ENCODE data around the gene MLLT3. TPM values are rescaled to one million over a fixed set of nuclear protein-coding genes. Genes with fewer than 3 reads are reported as not detected.

The MLLT3 gene
- total RNA-seq, 2 experiments from 2014 or later = 53.4 to 57.5 TPM

GRCh38 chr9:20380546-20380945 is 241.8 kb downstream of the MLLT3 start:
- Mint-ChIP-seq H3K36me3 (ENCODE audit: low read depth) (peaks cover 19% of the 10 kb centered on the region), H3K4me1 (peaks cover 12% of the 10 kb centered on the region), H3K9me3 (no peaks in the 10 kb centered on the region), H3K27me3 (no peaks in the 10 kb centered on the region), H3K27ac (no peak overlapping the region), H3K4me3 (no peak overlapping the region)
- CTCF ChIA-PET = no interaction called here
- no peak for DNase-seq
- POLR2A ChIA-PET = no interaction called here

- ChIA-PET POLR2A (no interaction called here), CTCF (no interaction called here)
- Mint-ChIP-seq H3K4me3 (no peak overlapping the region), H3K4me1 (peaks cover 12% of the 10 kb centered on the region), H3K27me3 (no peaks in the 10 kb centered on the region), H3K9me3 (no peaks in the 10 kb centered on the region), H3K27ac (no peak overlapping the region), H3K36me3 (ENCODE audit: low read depth) (peaks cover 19% of the 10 kb centered on the region)
- DNase-seq = no peak
Measured at GRCh38 chr9:20379804-20380225, 242.5 kb downstream of the MLLT3 start.

GRCh38 chr9:20378851-20379250 is 243.4 kb downstream of the MLLT3 start:
- no peak for DNase-seq
- Mint-ChIP-seq H3K27me3 (no peaks in the 10 kb centered on the region), H3K36me3 (ENCODE audit: low read depth) (peaks cover 19% of the 10 kb centered on the region), H3K4me3 (no peak overlapping the region), H3K9me3 (no peaks in the 10 kb centered on the region), H3K27ac (no peak overlapping the region), H3K4me1 (peaks cover 11% of the 10 kb centered on the region)
- ChIA-PET POLR2A (no interaction called here), CTCF (no interaction called here)

GRCh38 chr9:20377790-20378189 is 244.5 kb downstream of the MLLT3 start:
- DNase-seq = no peak
- H3K36me3 Mint-ChIP-seq (ENCODE audit: low read depth) = peaks cover 19% of the 10 kb centered on the region
- H3K4me3 Mint-ChIP-seq = no peak overlapping the region
- peaks cover 6% of the 10 kb centered on the region for H3K4me1 Mint-ChIP-seq
- no peak overlapping the region for H3K27ac Mint-ChIP-seq
- ChIA-PET CTCF (interaction anchor here (1.3 kb wide), 1 partner anchor 564 kb away, joined by 3 read pairs; no protein-coding TSS in a partner anchor), POLR2A (no interaction called here)
- H3K27me3 Mint-ChIP-seq = no peaks in the 10 kb centered on the region
- no peaks in the 10 kb centered on the region for H3K9me3 Mint-ChIP-seq

- ChIA-PET CTCF (no interaction called here), POLR2A (no interaction called here)
- Mint-ChIP-seq H3K4me1 (peaks cover 5% of the 10 kb centered on the region), H3K27ac (no peak overlapping the region), H3K36me3 (ENCODE audit: low read depth) (peaks cover 20% of the 10 kb centered on the region), H3K4me3 (no peak overlapping the region), H3K27me3 (no peaks in the 10 kb centered on the region), H3K9me3 (no peaks in the 10 kb centered on the region)
- no peak for DNase-seq
Measured at GRCh38 chr9:20376731-20377375, 245.4 kb downstream of the MLLT3 start.

GRCh38 chr9:20376042-20376441 is 246.3 kb downstream of the MLLT3 start:
- Mint-ChIP-seq H3K9me3 (no peaks in the 10 kb centered on the region), H3K27me3 (no peaks in the 10 kb centered on the region), H3K4me3 (no peak overlapping the region), H3K4me1 (peaks cover 5% of the 10 kb centered on the region), H3K36me3 (ENCODE audit: low read depth) (peaks cover 22% of the 10 kb centered on the region), H3K27ac (no peak overlapping the region)
- no peak for DNase-seq
- ChIA-PET POLR2A (no interaction called here), CTCF (no interaction called here)

GRCh38 chr9:20373263-20373662 is 249.0 kb downstream of the MLLT3 start:
- H3K9me3 Mint-ChIP-seq = no peaks in the 10 kb centered on the region
- no peaks in the 10 kb centered on the region for H3K27me3 Mint-ChIP-seq
- peaks cover 28% of the 10 kb centered on the region for H3K36me3 Mint-ChIP-seq (ENCODE audit: low read depth)
- DNase-seq = no peak
- peaks cover 9% of the 10 kb centered on the region for H3K4me1 Mint-ChIP-seq
- H3K27ac Mint-ChIP-seq = no peak overlapping the region
- CTCF ChIA-PET = no interaction called here
- no peak overlapping the region for H3K4me3 Mint-ChIP-seq
- POLR2A ChIA-PET = no interaction called here

- Mint-ChIP-seq H3K4me3 (no peak overlapping the region), H3K9me3 (no peaks in the 10 kb centered on the region), H3K27ac (no peak overlapping the region), H3K27me3 (no peaks in the 10 kb centered on the region), H3K36me3 (ENCODE audit: low read depth) (peaks cover 32% of the 10 kb centered on the region), H3K4me1 (peaks cover 5% of the 10 kb centered on the region)
- POLR2A ChIA-PET = no interaction called here
- no peak for DNase-seq
- CTCF ChIA-PET = no interaction called here
Measured at GRCh38 chr9:20369391-20369790, 252.9 kb downstream of the MLLT3 start.

GRCh38 chr9:20367855-20368254 is 254.4 kb downstream of the MLLT3 start:
- H3K27me3 Mint-ChIP-seq = no peaks in the 10 kb centered on the region
- H3K36me3 Mint-ChIP-seq (ENCODE audit: low read depth) = peaks cover 41% of the 10 kb centered on the region
- POLR2A ChIA-PET = no interaction called here

GRCh38 chr9:20364959-20365358 is 257.3 kb downstream of the MLLT3 start:
- ChIA-PET POLR2A (no interaction called here), CTCF (interaction anchor here (0.6 kb wide), 1 partner anchor 22 kb away, joined by 3 read pairs; no protein-coding TSS in a partner anchor)
- no peak for DNase-seq
- no peak overlapping the region for H3K27ac Mint-ChIP-seq
- no peaks in the 10 kb centered on the region for H3K27me3 Mint-ChIP-seq
- H3K36me3 Mint-ChIP-seq (ENCODE audit: low read depth) = peaks cover 60% of the 10 kb centered on the region
- no peaks in the 10 kb centered on the region for H3K9me3 Mint-ChIP-seq
- H3K4me1 Mint-ChIP-seq = peaks cover 32% of the 10 kb centered on the region
- no peak overlapping the region for H3K4me3 Mint-ChIP-seq

More at GRCh38 chr9:20367855-20368254, 254.4 kb downstream of the MLLT3 start:
- Mint-ChIP-seq H3K4me1 (peaks cover 10% of the 10 kb centered on the region), H3K27ac (no peak overlapping the region), H3K4me3 (no peak overlapping the region), H3K9me3 (no peaks in the 10 kb centered on the region)
- CTCF ChIA-PET = interaction anchor here (0.7 kb wide), 1 partner anchor 12 kb away, joined by 3 read pairs; no protein-coding TSS in a partner anchor
- no peak for DNase-seq

GRCh38 chr9:20363233-20363632 is 259.1 kb downstream of the MLLT3 start:
- Mint-ChIP-seq H3K4me3 (no peak overlapping the region), H3K36me3 (ENCODE audit: low read depth) (peaks cover 63% of the 10 kb centered on the region), H3K27me3 (no peaks in the 10 kb centered on the region), H3K27ac (no peak overlapping the region), H3K4me1 (peaks cover 38% of the 10 kb centered on the region), H3K9me3 (no peaks in the 10 kb centered on the region)
- POLR2A ChIA-PET = no interaction called here
- no peak for DNase-seq
- CTCF ChIA-PET = no interaction called here

- Mint-ChIP-seq H3K4me1 (peaks cover 50% of the 10 kb centered on the region), H3K4me3 (peak overlapping the region; percentile 2), H3K9me3 (no peaks in the 10 kb centered on the region), H3K36me3 (ENCODE audit: low read depth) (peaks cover 61% of the 10 kb centered on the region), H3K27ac (peak overlapping the region; percentile 72), H3K27me3 (no peaks in the 10 kb centered on the region)
- CTCF ChIA-PET = interaction anchor here (0.7 kb wide), 1 partner anchor 261 kb away, joined by 5 read pairs; the partner anchor contains the start of gene MLLT3
- DNase-seq = no peak
- POLR2A ChIA-PET = interaction anchor here (1.0 kb wide), 1 partner anchor 260 kb away, joined by 3 read pairs; the partner anchor contains the start of gene MLLT3
Measured at GRCh38 chr9:20361656-20362570, 260.4 kb downstream of the MLLT3 start.

- ChIA-PET CTCF (interaction anchor here (0.7 kb wide), 1 partner anchor 261 kb away, joined by 5 read pairs; the partner anchor contains the start of gene MLLT3), POLR2A (no interaction called here)
- Mint-ChIP-seq H3K27ac (peak overlapping the region; percentile 19), H3K36me3 (ENCODE audit: low read depth) (peaks cover 62% of the 10 kb centered on the region), H3K9me3 (no peaks in the 10 kb centered on the region), H3K4me3 (no peak overlapping the region), H3K4me1 (peaks cover 57% of the 10 kb centered on the region), H3K27me3 (no peaks in the 10 kb centered on the region)
- no peak for DNase-seq
Measured at GRCh38 chr9:20361229-20361628, 261.1 kb downstream of the MLLT3 start.

Measured in activated CD4-positive, alpha-beta memory T cell treated with anti-CD3 and anti-CD28 coated beads, Interleukin-2, amount 10 ng/mL, durations not matched to agents 7 days and 5 days (primary cell).